LHCN-M2 (cell line): ENCODE measurements around the gene GABRQ. TPM values are rescaled to one million over a fixed set of nuclear protein-coding genes. Genes with fewer than 3 reads are reported as not detected.
"Not testable (repeated sequence)": the region's sequence is repeated elsewhere in the genome, so short reads cannot be mapped to it uniquely, and the experiment has no call there.

Experiments used
- DNase-seq: peaks from one replicate; pipeline ENCODE4 v3.0.0-alpha.2; 2012; ENCODE audit warnings: low read depth
- total RNA-seq: library from RNA; depleted of rRNA; stranded (reverse); fragments of >200 nt; gene quantifications from 2 replicates; pipeline ENCODE4 v1.2.3, GENCODE V29; 2014; rRNA removed

Gene GABRQ
- total RNA-seq, 1 experiment from 2014 or later, result not detected

DNA sequence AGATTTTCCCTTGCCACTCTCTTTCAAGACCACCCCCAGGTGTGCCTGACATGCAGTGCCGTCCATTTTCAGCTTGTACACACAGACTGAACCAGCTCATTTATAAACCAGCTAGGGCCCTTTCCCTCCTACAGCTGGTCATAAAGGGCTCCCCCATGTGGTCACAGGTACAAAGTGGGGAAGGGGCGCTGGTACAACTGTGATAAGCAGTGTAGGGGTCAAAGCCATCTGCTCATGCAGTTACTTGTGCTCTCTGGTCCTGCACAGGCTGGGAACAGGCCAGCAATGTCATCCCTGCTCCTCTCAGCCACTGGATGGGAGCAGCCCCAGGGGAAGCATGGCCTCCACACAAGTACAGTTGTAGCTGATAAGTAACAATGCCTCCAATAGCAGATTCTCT is 20.6 kb downstream of the GABRQ start:
- DNase-seq, result no peak

DNA sequence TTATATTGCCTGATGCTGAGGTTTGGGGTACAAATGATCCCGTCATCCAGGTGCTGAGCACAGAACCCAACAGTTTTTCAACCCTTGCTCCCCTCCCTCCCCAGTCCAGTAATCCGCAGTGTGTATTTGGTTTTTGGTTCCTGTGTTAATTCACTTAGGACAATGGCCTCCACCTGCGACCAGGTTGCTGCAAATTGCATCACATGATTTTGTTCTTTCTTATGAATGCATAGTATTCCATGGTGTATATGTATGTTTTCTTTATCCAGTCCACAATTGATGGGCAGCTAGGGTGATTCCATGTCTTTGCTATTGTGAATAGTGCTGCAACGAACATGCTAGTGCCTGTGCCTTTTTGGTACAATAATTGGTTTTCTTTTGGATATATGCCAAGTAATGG is 25.4 kb downstream of the GABRQ start:
- no peak for DNase-seq

DNA sequence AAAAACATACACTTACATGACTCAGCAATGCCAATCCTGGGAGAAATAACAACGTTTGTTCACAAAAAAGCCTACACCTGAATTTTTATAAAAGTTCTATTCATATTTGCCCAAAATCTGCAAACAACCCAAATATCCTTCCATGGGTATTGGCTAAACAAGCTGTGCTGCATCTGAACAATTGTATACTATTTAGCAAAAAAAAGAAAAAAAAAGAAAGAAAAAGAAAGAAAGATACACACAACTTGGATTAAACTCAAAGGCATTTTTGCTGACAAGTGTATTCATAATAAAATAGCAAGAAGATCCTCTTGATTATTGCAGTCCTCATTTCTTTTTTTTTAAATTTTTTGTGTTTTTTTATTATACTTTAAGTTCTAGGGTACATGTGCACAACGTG is 36.4 kb downstream of the GABRQ start:
- DNase-seq, result no peak

DNA sequence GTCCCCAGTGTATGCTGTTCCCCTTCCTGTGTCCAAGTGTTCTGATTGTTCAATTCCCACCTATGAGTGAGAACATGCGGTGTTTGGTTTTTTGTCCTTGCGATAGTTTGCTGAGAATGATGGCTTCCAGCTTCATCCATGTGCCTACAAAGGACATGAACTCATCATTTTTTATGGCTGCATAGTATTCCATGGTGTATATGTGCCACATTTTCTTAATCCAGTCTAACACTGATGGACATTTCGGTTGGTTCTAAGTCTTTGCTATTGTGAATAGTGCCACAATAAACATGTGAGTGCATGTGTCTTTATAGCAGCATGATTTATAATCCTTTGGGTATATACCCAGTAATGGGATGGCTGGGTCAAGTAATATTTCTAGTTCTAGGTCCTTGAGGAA is 37.0 kb downstream of the GABRQ start:
- DNase-seq, result not testable (repeated sequence)

DNA sequence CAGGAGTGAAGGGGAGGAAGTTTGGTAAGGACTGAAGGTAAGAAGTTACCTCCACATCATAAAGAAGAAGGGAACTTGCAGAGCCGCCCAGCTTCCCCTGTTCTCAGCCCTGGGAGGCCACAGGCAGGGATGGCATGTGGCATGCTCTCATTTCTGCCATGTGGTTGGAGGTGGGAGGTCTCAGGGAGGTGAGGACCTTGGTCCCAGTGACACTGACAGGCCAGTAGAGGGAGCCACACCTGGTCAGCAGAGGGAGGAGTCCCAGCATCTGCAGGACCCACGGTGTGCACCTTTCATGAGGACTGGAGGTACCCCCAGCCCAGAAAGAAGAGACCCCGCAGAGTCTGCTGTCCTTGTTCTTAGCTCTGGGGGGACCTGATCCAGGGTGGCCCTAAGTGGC is 43.3 kb downstream of the GABRQ start:
- not testable (repeated sequence) for DNase-seq

DNA sequence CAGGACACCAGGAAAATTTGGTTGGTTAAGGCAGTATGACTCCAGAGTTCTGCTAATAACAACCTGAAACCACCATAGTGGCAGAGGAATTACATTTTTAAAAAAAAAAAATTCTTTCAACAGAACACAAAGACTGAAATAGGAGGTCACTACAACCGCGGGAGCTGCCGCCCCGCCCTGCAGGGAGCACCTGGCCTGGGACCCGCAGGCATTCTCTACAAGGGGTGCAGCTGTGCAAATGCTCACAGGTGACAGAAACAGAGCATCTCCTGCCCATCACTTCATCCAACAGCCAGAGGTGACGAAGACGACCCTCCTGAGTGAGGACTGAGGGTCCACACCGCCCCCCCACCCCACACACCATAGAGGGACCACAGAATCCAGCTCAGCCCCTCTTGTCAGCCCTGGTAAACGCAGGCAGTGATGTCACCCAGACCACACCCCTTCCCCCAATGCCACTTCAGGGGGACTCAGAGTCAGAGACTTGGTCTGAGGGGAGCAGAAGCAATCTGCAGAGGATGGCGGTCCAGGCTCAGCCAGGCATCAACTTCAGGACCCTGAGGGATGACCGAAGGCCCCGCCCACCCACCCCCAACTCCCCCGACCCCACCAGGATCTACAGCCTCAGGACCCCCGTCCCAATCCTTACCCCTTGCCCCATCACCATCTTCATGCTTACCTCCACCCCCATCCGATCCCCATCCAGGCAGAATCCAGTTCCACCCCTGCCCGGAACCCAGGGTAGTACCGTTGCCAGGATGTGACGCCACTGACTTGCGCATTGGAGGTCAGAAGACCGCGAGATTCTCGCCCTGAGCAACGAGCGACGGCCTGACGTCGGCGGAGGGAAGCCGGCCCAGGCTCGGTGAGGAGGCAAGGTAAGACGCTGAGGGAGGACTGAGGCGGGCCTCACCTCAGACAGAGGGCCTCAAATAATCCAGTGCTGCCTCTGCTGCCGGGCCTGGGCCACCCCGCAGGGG is 60.5 kb downstream of the GABRQ start, which contains the start of gene MAGEA3:
TSS of gene MAGEA3 (plus strand) at position 843 of the 980 bp plus-strand sequence. CDS start 2,039 bp downstream, outside the sequence.
- DNase-seq, result not testable (repeated sequence)

DNA sequence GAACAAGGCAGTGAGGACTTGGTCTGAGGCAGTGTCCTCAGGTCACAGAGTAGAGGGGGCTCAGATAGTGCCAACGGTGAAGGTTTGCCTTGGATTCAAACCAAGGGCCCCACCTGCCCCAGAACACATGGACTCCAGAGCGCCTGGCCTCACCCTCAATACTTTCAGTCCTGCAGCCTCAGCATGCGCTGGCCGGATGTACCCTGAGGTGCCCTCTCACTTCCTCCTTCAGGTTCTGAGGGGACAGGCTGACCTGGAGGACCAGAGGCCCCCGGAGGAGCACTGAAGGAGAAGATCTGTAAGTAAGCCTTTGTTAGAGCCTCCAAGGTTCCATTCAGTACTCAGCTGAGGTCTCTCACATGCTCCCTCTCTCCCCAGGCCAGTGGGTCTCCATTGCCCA is 62.7 kb downstream of the GABRQ start:
- not testable (repeated sequence) for DNase-seq

DNA sequence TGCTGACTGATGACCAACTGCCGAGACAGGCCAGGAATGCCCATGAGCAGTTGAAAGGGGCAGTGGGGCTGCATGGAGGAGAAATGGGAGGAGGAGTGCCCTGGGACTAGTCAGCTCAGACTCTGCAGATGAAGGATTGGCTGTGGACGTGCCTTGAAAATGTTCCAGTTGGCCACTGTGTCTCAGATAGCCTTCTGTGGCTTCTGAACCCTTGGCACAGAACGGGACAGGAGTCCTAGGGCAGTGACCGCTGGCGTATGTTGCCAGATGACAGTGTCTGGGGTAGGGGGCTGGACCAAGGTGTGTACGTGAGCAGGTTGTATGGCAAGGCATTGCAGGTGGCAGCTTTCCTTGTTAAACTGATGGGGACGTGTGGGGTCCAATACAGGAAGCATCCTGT is 68.8 kb downstream of the GABRQ start:
- not testable (repeated sequence) for DNase-seq

Other genes starting within 250 kb of the GABRQ start
- not detected in 2 replicates for gene GABRA3, start 186.6 kb upstream of the GABRQ start, total RNA-seq
- gene MAGEA3, start 60.9 kb downstream of the GABRQ start, total RNA-seq, result not detected in 2 replicates
- not detected in 2 replicates for gene CSAG2, start 71.4 kb downstream of the GABRQ start, total RNA-seq
- not detected in 2 replicates for gene MAGEA2B, start 76.7 kb downstream of the GABRQ start, total RNA-seq
- gene CSAG1, start 95.8 kb downstream of the GABRQ start, total RNA-seq, result not detected in 2 replicates
- gene MAGEA12, start 95.9 kb downstream of the GABRQ start, total RNA-seq, result not detected in 2 replicates
- gene MAGEA2, start 115.9 kb downstream of the GABRQ start, total RNA-seq, result not detected in 2 replicates
- not detected in 2 replicates for gene CSAG3, start 121.3 kb downstream of the GABRQ start, total RNA-seq
- gene MAGEA6, start 131.8 kb downstream of the GABRQ start, total RNA-seq, result not detected in 2 replicates
- gene CETN2, start 192.9 kb downstream of the GABRQ start, total RNA-seq, result 48.7 and 52.2 TPM in 2 replicates
- gene NSDHL, start 193.2 kb downstream of the GABRQ start, total RNA-seq, result 14.1 and 15.6 TPM in 2 replicates